Stomach (tissue), 4 donors: ENCODE measurements around the gene DNAI1.

ENCODE experiments used
- CTCF ChIP-seq, 7 experiments: fragments of 450-650 bp in 4 of 7; fragments of 200-600 bp in 3 of 7; sonication (generic) in 3 of 7; IDR thresholded peaks; one replicate each; pipeline ENCODE4 v1.5.1; 2016 to 2019; ENCODE audit warnings: antibody characterized with exemption in 7 of 7, control low read depth in 2 of 7, mild to moderate bottlenecking in 1 of 7
- POLR2A ChIP-seq, 4 donors: fragments of 450-650 bp; IDR thresholded peaks; one replicate each; pipeline ENCODE4 v1.6.1; 2016; ENCODE audit warnings: antibody characterized with exemption in 4 of 4, control low read depth in 2 of 4, mild to moderate bottlenecking in 1 of 4, moderate library complexity in 1 of 4

GRCh38 chr9:34560599-34561214, 102.1 kb downstream of the DNAI1 start:
- TF ChIP-seq CTCF (IDR thresholded peaks at IDR 0.05) (no peak), POLR2A (IDR thresholded peaks at IDR 0.05) (no peak)
